Type B pancreatic cell (in vitro differentiated cells): Measurements from ENCODE around the gene VPS35. TPM values are rescaled to one million over a fixed set of nuclear protein-coding genes. Genes with fewer than 3 reads are reported as not detected.
"Not testable (repeated sequence)": the region's sequence is repeated elsewhere in the genome, so short reads cannot be mapped to it uniquely, and the experiment has no call there.

Source experiments
- DNase-seq: peaks from one replicate; pipeline ENCODE4 v3.0.0; 2021; ENCODE audit warnings: mixed read lengths; ENCODE audit not compliant: unreplicated experiment; ENCODE audit errors: extremely low spot score
- H3K27ac Mint-ChIP-seq: 2 replicates; pipeline ENCODE4 v1.8.0; 2021; ENCODE audit warnings: mild to moderate bottlenecking, mixed read lengths
- H3K27me3 Mint-ChIP-seq: 2 replicates; pipeline ENCODE4 v1.8.0; 2021; ENCODE audit warnings: mixed read lengths
- H3K36me3 Mint-ChIP-seq: 2 replicates; pipeline ENCODE4 v1.8.0; 2021; ENCODE audit warnings: mixed read lengths
- H3K4me1 Mint-ChIP-seq: one replicate; pipeline ENCODE4 v1.8.0; 2021; ENCODE audit warnings: mixed read lengths; ENCODE audit not compliant: unreplicated experiment
- H3K4me3 Mint-ChIP-seq: 2 replicates; pipeline ENCODE4 v1.8.0; 2021; ENCODE audit warnings: mild to moderate bottlenecking, mixed read lengths
- H3K9me3 Mint-ChIP-seq: 2 replicates; pipeline ENCODE4 v1.8.0; 2021; ENCODE audit warnings: mixed read lengths
- CTCF ChIP-seq: fragments of 200-600 bp; sonication (generic); conservative IDR thresholded peaks from 2 replicates; pipeline ENCODE4 v1.5.0; 2021; ENCODE audit warnings: antibody characterized with exemption, mild to moderate bottlenecking
- total RNA-seq: library from RNA; stranded (reverse); gene quantifications from 2 replicates; pipeline ENCODE4 v1.2.1, GENCODE V29; 2021; ENCODE audit warnings: low replicate concordance

Gene VPS35
- total RNA-seq, 1 donor from 2014 or later, result 125 TPM

- no peaks in the 10 kb centered on the region for H3K9me3 Mint-ChIP-seq
- H3K4me3 Mint-ChIP-seq, result no peak overlapping the region
- no peak overlapping the region for H3K27ac Mint-ChIP-seq
- peaks cover 10% of the 10 kb centered on the region for H3K27me3 Mint-ChIP-seq
- no peak for DNase-seq
- TF ChIP-seq CTCF, result peak; percentile 63
- no peaks in the 10 kb centered on the region for H3K36me3 Mint-ChIP-seq
- no peaks in the 10 kb centered on the region for H3K4me1 Mint-ChIP-seq
These were observed 59.4 kb downstream of the VPS35 start for GRCh38 chr16:46629331-46630219.

GRCh38 chr16:46627746-46628145 lies 61.2 kb downstream of the VPS35 start:
- H3K4me3 Mint-ChIP-seq, result no peak overlapping the region
- H3K4me1 Mint-ChIP-seq, result no peaks in the 10 kb centered on the region
- TF ChIP-seq CTCF, result no peak
- no peak overlapping the region for H3K27ac Mint-ChIP-seq
- no peak for DNase-seq
- H3K36me3 Mint-ChIP-seq, result no peaks in the 10 kb centered on the region
- peaks cover 10% of the 10 kb centered on the region for H3K27me3 Mint-ChIP-seq
- no peaks in the 10 kb centered on the region for H3K9me3 Mint-ChIP-seq

GRCh38 chr16:46626681-46627080 lies 62.3 kb downstream of the VPS35 start:
- H3K4me3 Mint-ChIP-seq, H3K27me3 Mint-ChIP-seq: not testable (repeated sequence)

GRCh38 chr16:46624862-46625261 lies 64.1 kb downstream of the VPS35 start:
- not testable (repeated sequence) for DNase-seq, H3K4me3 Mint-ChIP-seq, H3K36me3 Mint-ChIP-seq, H3K27me3 Mint-ChIP-seq, H3K27ac Mint-ChIP-seq, H3K9me3 Mint-ChIP-seq
- peaks cover 17% of the 10 kb centered on the region for H3K4me1 Mint-ChIP-seq

More at GRCh38 chr16:46626681-46627080, 62.3 kb downstream of the VPS35 start:
- DNase-seq, H3K36me3 Mint-ChIP-seq, H3K27ac Mint-ChIP-seq, H3K9me3 Mint-ChIP-seq, H3K4me1 Mint-ChIP-seq: not testable (repeated sequence)

- H3K36me3 Mint-ChIP-seq, H3K9me3 Mint-ChIP-seq, H3K27ac Mint-ChIP-seq, H3K4me3 Mint-ChIP-seq, DNase-seq, H3K27me3 Mint-ChIP-seq: not testable (repeated sequence)
- H3K4me1 Mint-ChIP-seq, result peaks cover 17% of the 10 kb centered on the region
These were observed 65.3 kb downstream of the VPS35 start for GRCh38 chr16:46623707-46624106.

- peaks cover 17% of the 10 kb centered on the region for H3K4me1 Mint-ChIP-seq
- H3K36me3 Mint-ChIP-seq, H3K27me3 Mint-ChIP-seq, H3K4me3 Mint-ChIP-seq, DNase-seq, H3K9me3 Mint-ChIP-seq, H3K27ac Mint-ChIP-seq: not testable (repeated sequence)
These were observed 65.7 kb downstream of the VPS35 start for GRCh38 chr16:46623246-46623645.

- H3K27ac Mint-ChIP-seq, result peak overlapping the region; percentile 60
- no peak for DNase-seq
- no peak for TF ChIP-seq CTCF
- H3K27me3 Mint-ChIP-seq, result no peaks in the 10 kb centered on the region
- H3K4me3 Mint-ChIP-seq, result peak overlapping the region; percentile 91
- H3K4me1 Mint-ChIP-seq, result peaks cover 17% of the 10 kb centered on the region
- H3K36me3 Mint-ChIP-seq, result no peaks in the 10 kb centered on the region
- H3K9me3 Mint-ChIP-seq, result no peaks in the 10 kb centered on the region
These were observed 66.9 kb downstream of the VPS35 start for GRCh38 chr16:46621934-46622676.
